CD4-positive, alpha-beta T cell treated with Interleukin-17A for 1 hour (primary cell): Measurements from ENCODE around the gene FAM53B.

ENCODE experiments used
- DNase-seq: peaks from one replicate; pipeline ENCODE4 v3.0.0-alpha.2; 2020

FAM53B gene

DNA sequence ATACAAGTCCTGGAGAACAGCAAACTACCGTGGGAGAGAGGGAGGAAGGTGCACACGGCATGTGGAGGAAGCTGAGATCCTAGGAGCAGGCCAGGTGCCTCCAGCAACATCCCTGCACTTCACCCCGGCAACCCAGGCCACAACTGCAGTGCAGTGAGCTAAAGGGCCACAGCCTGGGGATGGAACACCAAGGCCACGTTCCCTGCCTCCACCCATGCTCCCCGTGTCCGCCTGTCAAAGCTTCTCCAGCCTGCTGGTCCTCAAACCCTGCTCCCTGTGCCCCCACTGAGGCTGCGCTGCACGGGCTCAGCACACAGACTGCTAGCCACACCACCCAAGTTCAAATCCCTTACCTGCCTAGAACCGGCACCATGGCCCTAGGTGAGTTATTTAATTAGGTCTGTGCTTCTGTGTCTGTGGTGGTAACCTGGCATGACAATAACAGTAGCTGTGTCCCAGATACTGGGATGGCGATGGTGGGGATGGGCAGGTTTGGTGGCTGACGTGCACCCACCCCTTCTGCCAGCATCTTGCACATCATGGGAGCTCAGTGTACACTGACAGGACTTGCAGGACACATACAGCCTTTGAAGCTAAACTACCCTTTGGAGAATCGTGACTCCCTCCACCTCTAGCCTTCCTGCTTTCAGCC, 85.5 kb downstream of the FAM53B start:
- DNase-seq = no peak

DNA sequence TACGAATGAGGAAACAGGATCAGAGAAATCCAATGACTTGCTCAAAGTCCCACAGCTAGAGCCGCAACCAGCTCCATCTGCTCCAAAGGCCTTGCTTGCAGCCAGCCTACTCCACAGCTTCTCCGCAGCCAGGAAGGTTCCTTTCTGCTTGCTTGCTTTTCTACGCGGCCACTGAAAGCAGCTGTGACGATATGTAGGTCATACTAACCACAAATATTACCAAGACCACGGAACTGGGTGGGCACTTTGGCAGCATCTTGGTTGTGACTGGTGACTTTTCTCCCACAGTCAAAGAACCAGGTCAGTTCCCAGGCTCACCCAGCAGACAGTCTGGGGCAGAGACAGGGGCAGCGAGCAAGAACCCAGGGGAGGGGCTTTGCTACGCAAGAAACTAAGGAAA, 86.4 kb downstream of the FAM53B start:
- DNase-seq = peak; percentile 79

GRCh38 chr10:124656541-124656940, 87.6 kb downstream of the FAM53B start:
- DNase-seq = no peak

DNA sequence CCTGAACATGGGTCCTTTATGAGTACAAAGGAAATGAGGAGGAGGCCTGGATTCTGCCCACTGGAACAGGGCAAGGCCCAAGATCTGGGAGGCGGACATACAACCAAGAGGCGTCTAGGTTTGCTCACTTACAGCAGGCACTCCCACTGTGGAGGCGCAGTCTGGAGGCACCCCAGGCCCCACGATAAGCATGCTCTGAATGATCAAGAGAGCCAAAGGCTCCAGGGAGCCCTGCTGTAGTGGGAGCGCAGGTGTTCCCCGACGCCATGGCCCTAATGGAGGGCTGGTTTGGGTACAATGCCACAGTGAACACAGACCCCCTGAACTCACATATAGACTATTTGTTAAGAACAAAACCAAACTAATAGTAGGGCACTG, 88.1 kb downstream of the FAM53B start:
- DNase-seq = no peak

- DNase-seq = no peak
Measured at GRCh38 chr10:124655191-124656112, 88.7 kb downstream of the FAM53B start.

- DNase-seq = peak; percentile 41
Measured at GRCh38 chr10:124654686-124655085, 89.5 kb downstream of the FAM53B start.

DNA sequence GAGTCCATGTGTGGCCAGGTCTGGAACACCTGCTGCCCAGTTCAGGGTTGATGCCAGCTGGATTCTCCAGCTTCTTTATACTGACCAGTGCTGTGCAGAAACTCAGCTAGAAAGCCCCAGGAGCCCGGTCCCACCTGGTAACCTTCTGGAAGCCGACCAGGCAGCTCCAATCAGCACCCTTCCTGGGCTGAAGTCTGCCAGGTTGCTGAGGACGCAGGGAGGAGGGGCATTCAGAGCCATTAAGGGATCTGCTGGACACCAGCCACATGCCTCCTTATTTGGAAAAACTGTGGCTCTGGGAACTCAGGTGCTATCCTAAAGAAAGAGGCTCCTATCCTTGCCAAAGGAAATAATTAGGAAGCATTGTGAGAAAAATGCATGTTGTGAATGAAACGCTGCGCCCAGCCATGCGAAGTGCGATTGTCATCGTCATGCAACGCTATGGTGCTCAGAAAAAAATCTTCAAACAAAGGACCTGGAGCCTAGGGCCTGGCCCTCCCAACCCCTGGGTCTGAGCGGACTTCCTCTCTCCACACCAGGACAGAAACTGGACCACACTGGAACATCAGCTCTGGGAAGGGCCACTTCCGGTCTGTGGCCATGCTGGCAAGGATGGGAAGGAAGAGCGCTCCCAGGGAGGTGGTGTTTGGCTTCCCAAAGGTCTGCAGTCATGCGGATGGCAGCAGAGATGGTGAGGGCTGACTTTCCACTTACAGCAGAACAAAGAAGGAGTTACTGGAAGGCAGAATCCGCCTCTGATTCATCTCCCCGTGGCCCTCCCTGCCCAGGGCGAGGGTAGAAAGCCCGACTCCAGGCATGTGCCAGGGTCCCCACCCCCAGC, 90.1 kb downstream of the FAM53B start:
- DNase-seq = no peak

- no peak for DNase-seq
Measured at GRCh38 chr10:124653311-124653710, 90.9 kb downstream of the FAM53B start.

- DNase-seq = no peak
Measured at GRCh38 chr10:124652701-124653100, 91.5 kb downstream of the FAM53B start.

DNA sequence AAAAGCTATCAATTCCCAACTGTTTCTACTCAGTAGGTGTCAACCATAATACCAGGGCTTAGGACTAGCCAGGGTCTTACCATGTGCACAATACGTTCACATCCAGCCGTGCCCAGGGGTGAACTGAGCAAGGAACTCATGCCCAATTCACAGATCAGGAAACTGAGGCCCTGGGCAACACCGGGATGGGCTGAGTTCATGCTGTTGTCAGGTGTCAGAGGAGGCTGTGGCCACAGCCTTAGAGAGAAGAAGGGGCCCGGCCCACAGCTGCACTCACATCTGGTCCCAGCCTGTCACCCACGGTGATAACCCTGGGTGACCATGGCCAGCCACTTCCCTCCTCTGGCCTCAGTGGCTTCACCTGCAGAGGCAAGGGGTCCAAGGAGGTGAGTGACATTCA, 92.0 kb downstream of the FAM53B start:
- no peak for DNase-seq

GRCh38 chr10:124651402-124651891, 92.7 kb downstream of the FAM53B start:
- peak; percentile 29 for DNase-seq

DNA sequence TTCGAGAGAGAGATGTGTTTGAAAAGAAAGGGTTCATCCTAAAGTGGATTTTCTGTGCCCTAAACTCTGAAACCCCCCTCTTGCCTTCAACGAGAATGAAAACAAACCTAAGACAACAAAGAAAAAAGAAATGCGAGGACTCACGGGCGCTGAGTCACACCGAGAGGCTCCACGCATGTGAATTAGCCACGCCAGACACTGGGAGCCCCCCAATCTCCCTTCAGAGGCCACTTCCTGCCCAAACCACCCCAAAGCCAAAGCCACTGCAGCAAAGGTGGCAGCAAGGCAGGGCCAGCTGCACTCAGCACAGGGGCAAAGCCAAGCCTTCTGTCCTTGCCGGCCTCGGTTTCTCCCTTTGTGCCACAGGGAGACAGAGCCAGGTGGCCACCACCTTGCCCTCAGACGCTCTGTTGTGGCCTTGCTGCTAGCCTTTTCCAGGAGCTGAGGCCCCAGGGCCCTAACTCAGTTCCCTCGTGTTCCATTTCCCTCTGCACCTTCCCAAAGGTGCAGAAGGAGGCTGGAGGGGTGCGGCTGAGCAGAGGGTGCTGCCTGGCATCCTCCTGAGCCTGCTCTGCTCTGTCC, 93.3 kb downstream of the FAM53B start:
- peak; percentile 79 for DNase-seq

- DNase-seq = peak; percentile 55
Measured at GRCh38 chr10:124650263-124650662, 93.9 kb downstream of the FAM53B start.

GRCh38 chr10:124649214-124649613, 95.0 kb downstream of the FAM53B start:
- DNase-seq = no peak

GRCh38 chr10:124648738-124649137, 95.4 kb downstream of the FAM53B start:
- DNase-seq = peak; percentile 57

DNA sequence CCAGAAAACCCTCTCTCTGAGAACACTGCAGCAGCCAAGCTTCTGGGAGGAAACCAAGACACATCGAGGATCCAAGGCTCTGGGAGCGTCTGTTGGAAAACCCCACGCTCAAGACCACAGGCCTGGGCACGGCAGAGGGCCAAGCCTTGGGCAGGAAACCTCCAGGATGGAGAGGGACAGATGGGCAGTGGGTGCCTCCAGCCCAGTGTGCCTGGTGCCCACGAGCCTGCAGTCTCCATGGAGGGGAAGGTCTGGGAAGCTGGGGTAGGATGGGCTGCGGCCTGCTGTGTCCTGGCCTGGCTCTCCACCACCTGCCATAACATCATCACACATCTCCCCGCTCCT, 96.1 kb downstream of the FAM53B start:
- no peak for DNase-seq

GRCh38 chr10:124647421-124648130, 96.6 kb downstream of the FAM53B start:
- peak; percentile 80 for DNase-seq

DNA sequence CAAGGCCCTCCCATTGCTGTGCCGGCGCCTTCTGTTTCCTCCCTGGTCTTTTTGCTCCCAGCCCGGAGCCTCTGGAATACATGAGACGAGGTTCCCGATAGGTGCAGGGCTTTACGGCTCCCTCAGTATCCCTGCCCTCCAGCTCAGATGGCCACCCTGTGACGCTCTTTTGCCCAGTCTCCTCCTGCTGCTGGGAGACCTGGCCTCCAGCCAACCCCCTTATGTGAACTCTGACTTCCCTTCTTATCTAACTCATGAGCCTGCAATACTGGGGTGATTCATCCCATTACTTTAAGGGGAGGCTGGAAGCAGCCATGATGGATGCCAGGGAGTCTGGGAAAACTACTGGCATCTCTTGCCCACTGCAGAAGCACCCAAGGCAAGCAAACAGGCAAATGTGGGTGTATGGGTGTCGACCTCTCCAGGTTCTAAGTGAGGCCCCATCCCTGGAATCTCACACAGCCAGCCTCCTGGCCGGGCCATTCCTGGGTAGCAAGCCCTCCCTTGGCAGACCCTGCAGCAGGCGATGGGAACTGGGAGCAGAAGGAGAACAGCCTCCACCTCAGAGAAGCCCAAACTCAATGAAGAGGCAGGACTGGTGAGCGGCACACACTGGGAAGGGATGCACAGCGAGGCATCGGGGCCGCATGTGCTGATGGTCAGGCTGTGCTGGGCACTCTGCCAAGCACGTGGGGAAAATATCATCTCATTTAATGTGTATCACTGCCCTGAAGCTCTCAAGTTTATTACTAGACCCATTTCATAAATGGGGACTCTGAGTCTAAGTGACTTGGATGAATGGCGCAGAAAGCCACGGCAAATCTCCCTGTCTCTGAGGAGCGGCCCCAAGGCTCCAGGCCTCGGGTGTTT, 97.5 kb downstream of the FAM53B start:
- no peak for DNase-seq

- no peak for DNase-seq
Measured at GRCh38 chr10:124645467-124646095, 98.6 kb downstream of the FAM53B start.

GRCh38 chr10:124644771-124645415, 99.3 kb downstream of the FAM53B start:
- DNase-seq = no peak
